ENCODE measurements around the gene TFR2.

- no peak for TF ChIP-seq CTCF (IDR thresholded peaks at IDR 0.05)
- TF ChIP-seq POLR2A (IDR thresholded peaks at IDR 0.05) = no peak
Measured at GRCh38 chr7:100687261-100687660, 45.9 kb upstream of the TFR2 start.
